NCI-H1436 treated with DMSO at 0.1 percent for 48 hours (cell line): ENCODE measurements around the gene FAM217A.
"Not testable (repeated sequence)": the region's sequence is repeated elsewhere in the genome, so short reads cannot be mapped to it uniquely, and the experiment has no call there.

ENCODE experiments used
- DNase-seq: peaks from one replicate; lab custom pipeline; 2025; lab: John Stamatoyannopoulos, UW

Gene FAM217A, protein sequence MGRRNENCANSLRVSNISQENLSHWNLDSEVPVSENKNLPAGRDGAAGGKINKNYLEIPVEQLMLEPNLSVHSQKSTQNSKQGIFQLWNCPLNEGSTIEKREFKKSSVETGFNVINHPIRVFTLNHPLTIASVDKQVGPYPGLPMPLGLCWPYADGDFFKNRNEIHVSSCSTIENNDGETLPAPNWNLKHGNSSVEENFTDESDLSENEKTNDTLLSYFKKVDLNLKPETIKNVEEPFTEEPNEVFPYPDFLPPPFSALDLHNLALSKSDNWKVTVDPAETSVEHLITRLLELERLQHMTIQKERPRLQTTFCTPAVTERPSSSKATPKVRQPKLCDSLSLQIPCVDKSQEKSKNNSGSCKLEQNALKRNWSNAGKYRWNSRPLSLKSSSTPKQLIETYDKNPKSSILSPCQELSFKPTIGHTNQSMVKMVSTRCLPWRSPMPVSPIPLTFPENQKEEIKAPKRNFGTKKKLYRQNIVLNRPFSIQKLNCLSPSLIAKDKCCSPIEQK

GRCh38 chr6:4078691-4079471 is at the start of gene FAM217A:
Gene FAM217A, minus strand, starts transcription at chr6:4079137. Its CDS starts 1,723 bp downstream, at chr6:4077414.
- DNase-seq: no peak

- DNase-seq: no peak
Observed at GRCh38 chr6:4128072-4128471, 49.1 kb upstream of the FAM217A start.

DNA sequence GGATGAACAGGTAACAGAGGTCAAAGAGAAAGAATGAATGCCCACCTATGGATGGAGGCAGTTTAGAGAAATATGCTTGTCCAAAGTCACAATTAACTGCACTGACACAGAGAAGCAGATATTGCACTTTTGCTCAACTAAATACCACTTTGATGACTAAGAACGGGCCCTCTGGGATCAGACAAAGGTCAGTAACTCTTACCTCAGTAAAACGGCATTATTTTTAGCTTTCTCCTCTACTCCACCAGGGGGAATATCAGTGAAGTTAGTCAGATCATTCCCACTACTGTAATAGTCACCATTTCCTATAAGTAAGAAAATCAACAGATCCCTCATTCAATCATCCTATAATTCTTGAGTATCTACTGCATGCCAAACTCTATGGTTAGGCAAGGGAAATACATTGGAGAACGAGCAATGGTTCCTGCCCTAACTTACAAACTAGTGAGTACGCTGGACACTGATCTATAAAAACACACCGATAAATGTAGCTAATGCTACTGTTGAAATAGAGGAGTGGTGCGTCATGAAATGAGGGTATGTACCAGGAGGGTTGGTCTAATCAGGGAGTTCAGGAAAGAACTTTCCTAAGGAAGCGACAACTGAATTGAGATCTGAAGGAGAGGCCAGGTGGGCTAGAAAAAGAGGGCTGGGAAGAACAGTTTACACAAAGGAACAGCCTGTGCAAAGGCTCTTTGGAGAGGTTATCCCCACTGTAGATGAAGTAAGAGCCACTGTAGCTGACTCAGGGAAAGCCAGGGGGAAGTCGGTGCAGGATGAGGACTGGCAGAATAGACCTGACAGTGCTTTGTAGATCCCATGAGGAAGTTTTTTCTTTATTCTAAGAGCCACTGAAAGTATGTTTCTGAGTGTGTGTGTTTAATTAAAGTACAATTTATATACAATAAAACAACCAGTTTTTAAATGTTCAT is 47.3 kb upstream of the FAM217A start:
- no peak for DNase-seq

GRCh38 chr6:4125500-4125899 is 46.6 kb upstream of the FAM217A start:
- DNase-seq: no peak

DNA sequence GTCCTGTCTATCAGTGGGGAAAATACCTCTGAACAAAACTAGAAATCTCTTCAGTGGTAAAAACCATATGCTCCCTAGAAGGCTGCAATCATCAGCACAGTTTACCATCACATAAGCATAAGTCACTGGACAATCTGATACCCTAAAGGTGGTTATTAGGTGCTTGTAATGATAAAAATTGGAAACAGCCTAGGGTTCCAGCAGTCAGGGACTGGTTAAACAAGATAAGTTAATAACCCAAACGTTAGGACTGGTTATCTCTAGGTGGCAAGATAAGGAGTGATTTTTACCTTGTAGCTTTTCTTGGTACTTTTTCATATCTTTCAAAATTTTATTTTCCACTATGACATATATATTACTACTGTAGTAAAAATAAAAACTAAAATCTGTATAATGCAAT is 45.4 kb upstream of the FAM217A start:
- no peak for DNase-seq

- DNase-seq: no peak
Observed at GRCh38 chr6:4115741-4116140, 36.8 kb upstream of the FAM217A start.

DNA sequence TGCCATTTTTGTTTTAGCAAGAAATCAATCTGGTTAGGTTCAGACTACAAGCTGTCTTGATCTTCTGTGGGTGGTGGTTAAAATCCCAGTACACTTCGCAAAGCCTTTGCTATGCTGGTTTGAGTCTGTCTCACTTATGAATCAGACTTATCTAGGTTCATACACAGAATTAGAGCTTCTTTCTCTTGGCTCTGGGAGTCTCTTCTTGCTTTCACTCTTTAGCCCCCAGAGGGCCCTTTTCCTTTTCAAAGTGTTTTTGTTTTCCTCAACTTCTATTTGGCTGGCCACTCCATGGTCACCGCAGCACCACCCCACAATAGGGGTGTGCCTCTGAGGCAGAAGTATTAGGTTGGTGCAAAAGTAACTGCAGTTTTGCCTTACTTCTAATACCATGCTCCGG is 35.2 kb upstream of the FAM217A start:
- DNase-seq: no peak

- DNase-seq: no peak
Observed at GRCh38 chr6:4113649-4114048, 34.7 kb upstream of the FAM217A start.

- no peak for DNase-seq
Observed at GRCh38 chr6:4112366-4112765, 33.4 kb upstream of the FAM217A start.

DNA sequence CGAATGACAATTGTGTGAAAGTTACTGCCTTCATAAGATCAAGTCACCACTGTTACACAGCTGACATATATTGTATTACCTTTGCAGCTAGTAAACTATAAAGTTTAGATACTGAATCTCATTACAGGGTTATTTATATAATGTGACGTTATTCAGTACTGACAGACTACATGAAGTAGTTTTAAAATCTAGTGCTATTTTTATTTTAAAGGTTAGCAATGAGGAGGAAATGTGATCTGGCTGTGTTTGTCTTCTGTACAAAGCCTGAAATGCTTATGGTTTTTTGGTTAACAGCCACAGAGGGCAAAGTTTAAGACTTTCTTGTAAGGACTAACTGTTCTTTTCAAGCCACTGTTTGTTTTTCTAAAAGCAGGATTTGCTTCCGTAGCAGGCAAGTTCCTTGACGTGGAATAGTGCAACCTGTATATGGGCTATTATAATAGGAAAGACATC is 30.5 kb upstream of the FAM217A start:
- DNase-seq: not testable (repeated sequence)

GRCh38 chr6:4108561-4109093 is 29.7 kb upstream of the FAM217A start:
- DNase-seq: no peak

DNA sequence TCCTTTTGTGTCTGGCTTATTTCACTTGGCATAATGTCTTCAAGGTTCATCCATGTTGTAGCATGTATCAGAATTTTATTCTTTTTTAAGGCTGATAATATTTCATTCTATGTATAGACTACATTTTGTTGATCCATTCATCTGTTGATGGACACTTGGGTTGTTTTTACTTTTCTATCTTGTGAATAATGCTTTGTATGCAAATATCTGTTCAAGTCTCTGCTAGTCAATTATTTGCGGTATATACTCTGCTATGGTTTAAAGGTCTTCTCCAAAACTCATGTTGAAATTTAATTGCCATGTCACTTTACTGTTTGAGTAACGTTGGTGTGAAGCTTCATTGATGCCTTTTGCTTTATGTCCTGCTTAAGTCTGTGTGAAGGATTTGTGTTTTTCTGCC is 28.9 kb upstream of the FAM217A start:
- no peak for DNase-seq

- DNase-seq: no peak
Observed at GRCh38 chr6:4105980-4106536, 27.1 kb upstream of the FAM217A start.

DNA sequence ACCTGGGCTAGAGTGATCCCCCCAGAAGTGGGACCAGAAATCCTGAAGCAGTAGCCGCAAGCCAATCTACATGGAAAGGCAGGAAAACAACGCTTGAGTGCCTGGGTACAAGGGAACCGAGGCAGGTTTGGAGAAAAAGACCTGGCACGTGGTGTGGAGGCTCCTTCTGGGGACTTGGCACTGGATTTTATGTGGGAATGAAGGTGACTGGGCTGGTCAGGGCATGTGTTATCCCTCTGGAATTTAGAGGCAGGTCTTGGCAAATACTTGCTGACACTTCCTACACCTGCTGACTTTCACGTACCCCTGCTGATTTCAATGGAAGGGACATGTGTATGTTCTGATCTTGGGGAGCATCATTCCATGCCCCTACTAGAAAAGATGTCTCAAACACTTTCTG is 25.0 kb upstream of the FAM217A start:
- DNase-seq: no peak

- DNase-seq: no peak
Observed at GRCh38 chr6:4102687-4103244, 23.8 kb upstream of the FAM217A start.

GRCh38 chr6:4101298-4101697 is 22.4 kb upstream of the FAM217A start:
- DNase-seq: no peak

GRCh38 chr6:4100655-4101054 is 21.7 kb upstream of the FAM217A start:
- DNase-seq: no peak

DNA sequence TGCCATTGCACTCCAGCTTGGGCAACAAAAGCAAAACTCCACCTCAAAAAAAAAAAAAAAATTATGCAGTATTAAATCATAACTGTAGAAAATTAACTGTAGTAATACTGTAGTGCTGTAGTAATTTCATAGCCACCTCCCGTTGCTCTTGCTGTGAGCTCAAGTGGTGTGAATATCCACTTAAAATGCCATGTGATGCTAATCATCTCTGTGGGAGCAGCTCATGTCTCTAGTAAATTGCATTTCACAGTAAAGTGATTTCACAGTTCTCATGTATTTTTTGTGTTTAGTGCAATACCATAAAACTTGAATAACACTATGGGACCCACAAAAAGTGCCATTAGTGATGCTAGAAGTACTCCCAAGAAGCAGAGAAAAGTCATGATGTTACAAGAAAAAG is 14.4 kb upstream of the FAM217A start:
- no peak for DNase-seq

- no peak for DNase-seq
Observed at GRCh38 chr6:4091941-4092340, 13.0 kb upstream of the FAM217A start.

- not testable (repeated sequence) for DNase-seq
Observed at GRCh38 chr6:4090043-4090442, 11.1 kb upstream of the FAM217A start.

DNA sequence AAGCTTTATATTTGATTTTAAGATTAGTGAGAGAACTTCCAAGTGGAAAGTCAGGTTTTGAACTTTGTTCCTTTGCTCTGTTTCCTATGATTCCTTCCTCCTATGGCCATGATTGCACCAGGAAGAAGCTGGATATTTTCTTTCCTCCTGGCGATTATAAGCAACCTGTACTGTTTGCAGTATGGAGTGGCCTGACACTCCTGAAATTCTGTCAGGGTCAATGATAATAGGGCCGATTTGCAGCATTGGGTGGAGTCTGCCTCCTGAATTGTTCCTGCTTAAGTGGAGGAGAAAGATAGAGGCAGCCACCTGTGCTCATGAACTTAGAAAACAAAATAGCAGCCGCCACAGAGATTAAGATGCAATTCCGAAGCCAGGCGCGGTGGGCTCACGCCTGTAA is 9.8 kb upstream of the FAM217A start:
- no peak for DNase-seq
